ENCODE data around the gene VCAN.
A peak's percentile ranks its signal among the peaks of the same experiment; 100 is the strongest.

The VCAN gene

DNA sequence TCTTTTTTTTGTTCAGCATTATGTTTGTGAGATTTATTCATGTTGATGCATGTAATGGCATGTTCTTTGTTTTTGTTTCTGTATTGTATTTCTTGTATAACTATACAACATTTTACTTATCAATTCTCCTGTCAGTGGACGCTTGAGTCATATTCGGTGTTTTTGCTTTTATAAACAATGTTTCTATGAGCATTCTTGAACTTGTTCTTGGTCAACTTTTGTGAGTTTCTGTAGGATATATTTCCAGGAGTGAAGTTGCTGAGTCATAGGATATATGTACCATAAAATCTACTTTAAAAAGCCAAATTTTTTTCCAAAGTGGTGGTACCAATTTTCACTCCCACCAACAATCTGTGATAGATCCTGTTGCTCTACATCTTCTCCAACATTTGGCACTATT, 104.8 kb downstream of the VCAN start:
- no peak for DNase-seq

DNA sequence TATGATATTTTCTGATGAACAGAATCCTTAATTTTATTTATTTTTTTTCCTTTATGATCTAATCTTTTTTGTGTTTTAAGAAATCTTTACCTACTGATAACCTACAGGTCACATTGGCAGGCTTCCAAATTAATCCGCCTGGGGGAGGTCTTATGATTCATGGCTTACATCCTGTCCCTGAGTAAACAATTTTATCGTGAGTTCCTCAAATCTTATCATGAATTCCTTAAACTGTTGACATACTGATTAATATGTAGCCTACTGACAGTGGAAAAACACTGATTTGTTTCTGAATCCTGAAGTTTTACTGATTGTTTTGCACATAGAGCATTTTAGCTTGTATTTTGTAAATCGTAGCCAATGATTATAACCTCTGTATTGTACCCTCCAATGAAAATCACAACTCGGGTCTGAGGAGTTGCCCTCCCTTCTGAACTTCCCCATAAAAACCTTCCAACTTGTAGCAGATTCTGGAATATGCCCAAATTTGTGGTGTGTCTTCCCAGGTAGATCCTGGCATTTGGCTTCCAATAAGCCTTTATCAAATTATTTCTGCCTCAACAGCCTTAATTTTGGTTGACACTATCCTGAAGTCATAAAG, 105.6 kb downstream of the VCAN start:
- DNase-seq, result peak; percentile 62

DNA sequence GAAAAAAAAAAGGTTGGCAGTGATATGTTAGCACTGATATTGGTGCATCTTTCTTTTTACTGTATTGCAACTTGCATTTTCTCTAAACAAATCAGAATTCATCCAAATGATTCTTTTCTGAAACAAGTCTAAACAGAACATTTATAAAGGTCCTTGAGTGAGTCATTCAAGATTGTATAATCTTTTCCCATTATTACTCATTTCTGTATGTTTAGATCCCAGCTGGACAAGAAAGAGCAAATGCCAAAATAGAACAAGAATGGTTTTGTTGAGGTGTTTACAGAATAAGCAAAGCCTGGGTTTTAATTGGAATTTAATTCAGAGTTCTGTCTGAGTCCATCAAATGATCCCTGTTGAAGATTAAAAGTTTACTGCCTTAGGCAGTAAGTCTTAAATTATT, 112.3 kb downstream of the VCAN start:
- DNase-seq, result no peak

DNA sequence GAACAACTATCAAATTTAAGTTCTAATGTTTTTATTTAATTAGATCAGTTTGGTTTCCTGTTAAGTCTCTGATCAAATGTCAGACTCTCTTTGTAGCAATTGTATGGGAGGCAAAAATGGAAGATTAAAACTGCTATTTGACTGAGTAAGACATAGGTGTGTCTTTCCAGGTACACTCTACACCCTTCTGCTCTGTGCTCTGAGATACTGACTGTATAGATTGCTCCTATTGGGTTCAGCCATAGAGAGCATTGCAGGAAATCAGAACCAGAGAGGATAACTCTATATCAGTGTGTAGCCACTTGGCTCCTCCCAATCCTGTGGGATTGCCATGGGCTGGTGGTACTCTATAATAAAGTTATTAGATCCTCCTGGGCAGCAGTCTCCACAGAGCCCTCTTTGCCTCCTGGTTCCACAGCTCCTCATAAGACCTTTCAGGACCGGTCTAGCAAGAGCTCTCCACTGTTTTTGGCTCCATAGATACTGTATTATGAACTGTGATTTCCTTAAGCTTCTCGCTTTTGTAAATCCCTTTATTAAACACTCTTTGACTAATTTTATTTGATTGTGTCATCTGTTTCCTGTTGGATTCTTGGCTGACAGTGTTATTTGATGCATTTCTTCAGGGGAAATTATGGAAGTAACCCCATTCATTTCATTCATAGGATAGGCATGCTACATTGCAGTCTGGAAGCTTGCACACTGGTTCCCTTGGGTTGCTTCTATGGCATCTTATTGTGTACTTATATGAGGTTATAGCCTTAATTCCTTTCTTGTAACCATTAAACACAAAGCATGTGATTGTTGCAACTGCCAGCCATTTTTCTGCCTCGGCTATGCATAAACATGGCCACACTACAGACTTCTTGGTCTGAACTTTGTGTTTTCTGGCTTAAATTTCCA, 115.6 kb downstream of the VCAN start:
- peak; percentile 12 for DNase-seq

DNA sequence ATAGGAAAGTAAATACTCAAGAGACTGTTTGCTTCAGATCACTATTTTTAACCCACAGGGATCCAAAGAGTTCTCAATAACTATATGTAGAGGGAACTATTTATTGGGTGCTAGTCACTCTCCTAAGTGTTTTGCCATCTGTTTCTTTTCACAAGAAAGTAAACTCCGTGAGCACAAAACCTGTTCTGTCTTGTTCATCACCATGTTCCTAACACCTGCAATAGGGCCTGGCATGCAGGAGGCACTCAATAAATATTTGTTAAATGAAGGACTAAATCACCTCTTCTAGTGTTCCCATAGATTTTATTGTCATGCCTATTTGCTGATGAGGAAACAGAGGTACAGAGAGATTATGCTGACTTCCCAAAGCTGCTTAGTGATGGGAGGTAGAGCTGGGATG, 118.2 kb downstream of the VCAN start:
- DNase-seq, result peak; percentile 94

DNA sequence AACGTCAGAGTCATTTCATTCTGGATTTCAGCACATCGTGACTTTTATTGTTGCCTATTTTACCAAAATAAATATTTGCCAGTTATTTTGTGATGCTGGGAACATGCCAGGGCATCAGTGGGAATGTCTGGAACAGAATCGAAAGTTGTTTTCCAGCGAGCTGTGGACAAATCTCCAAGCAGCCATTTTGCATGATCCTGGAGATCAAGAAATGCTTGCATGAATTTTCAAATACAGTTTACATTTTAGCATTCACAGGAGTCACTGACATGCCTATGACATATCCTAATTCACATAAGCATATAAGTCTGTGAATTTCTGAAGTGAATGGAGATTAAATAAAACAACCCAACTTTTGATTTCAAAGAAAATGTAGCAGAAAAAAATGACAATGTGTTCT, 119.4 kb downstream of the VCAN start:
- DNase-seq, result peak; percentile 66

DNA sequence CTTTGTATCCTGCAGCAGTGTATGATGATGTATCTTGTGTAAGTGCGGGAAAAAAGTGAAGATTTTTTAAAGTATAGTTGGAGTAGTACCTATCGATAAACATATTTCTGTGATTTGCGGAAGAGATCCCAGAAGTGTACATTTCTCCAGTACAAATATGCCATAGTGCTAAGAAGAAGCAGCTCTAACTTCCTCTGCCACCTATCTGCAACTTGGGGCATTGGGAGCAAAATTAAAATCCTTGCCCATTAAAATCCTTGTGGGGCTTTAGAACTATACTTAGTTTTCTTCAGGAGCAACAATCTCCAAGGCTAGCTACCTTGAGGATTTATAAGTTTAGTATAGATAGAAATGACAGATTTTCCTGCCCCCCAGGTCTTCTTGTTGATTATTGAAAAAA, 123.7 kb downstream of the VCAN start:
- DNase-seq, result peak; percentile 12

DNA sequence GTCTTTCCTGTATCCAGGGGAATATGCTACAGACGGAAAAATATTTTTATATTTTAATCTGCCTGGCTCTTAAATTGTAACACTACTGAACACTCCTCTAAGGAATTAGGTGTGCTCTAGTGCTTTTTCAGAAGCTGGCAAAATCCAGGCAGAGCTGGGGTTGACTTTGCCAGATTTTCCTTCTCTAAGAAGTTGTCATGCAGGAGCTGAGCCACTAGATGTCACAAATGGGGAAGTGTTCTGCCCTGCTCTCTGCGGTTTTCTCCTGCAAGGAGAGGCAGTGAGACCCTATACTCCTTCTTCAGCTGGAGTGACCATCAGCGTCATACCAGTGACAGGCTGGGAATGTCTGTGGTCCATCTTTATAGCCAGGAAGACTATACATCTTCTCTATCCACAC, 136.6 kb downstream of the VCAN start:
- peak; percentile 81 for DNase-seq

DNA sequence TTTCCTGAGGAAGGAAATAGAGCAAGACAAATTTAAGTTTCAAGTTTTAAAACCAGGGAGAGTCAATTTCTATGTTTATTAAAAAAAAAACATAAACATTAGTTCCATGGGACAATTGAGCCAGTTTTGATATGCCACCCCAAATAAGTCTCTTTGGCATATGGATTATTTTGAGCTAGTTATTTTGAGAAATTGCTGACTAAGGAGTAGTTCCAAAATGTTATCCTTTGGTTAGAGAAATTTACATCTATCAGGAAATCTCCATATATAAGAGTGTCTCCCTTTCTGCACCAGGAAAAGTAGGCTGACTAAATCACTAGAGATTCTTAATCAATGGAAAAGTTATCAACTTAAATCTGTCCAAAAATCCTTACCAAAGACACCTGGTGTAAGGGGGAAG, 143.3 kb downstream of the VCAN start:
- DNase-seq, result no peak

DNA sequence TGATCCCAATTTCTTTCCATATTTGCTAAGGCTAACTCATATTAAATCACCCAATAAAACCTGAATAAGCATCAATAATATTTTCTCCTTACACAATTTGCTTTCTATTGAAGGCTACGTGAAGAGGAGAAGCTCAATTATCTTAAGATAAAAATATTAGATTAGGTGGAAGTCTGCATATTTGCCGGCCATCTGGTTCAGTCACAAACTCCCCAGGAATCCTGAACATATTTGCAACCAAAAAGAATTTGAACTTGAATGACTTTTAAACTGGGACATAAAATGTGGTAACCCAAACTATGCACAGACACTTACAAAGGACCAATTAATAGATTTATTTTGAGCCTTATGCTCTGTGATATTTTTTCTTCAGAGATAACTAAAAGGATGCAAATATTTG, 156.8 kb downstream of the VCAN start:
- DNase-seq, result no peak

All from DMS53 (cell line).